HepG2 (cell line): ENCODE data around the gene KCTD5. TPM values are rescaled to one million over a fixed set of nuclear protein-coding genes. Genes with fewer than 3 reads are reported as not detected.

Source experiments
- ATAC-seq: fragments of 200-7000 bp; cut with Tn5 transposase; 3 replicates; pipeline ENCODE4 v1.9.1; 2020; ENCODE audit warnings: mild to moderate bottlenecking, moderate library complexity
- BruUV-seq: library from RNA; stranded (reverse); fragments of 400-500 nt; replicated peaks from 2 replicates; lab custom pipeline; 2021; lab: Mats Ljungman, UMichigan
- CTCF ChIA-PET: fragments of 300-600 bp; formaldehyde crosslinking; extraction: SDS; loops from one replicate; lab custom pipeline; 2021; ENCODE audit warnings: low total read pairs, inconsistent platforms, low intra/inter-chr PET ratio; lab: Yijun Ruan, JAX
- POLR2A ChIA-PET: fragments of 350-600 bp; sonication (Branson Sonifier 250); formaldehyde crosslinking; loops from one replicate; lab custom pipeline; 2020; ENCODE audit warnings: antibody characterized with exemption, inconsistent platforms; lab: Yijun Ruan, JAX
- DNase-seq: peaks from one replicate; pipeline ENCODE4 v3.0.0-alpha.2; 2015; ENCODE audit warnings: low spot score
- FAIRE-seq: peaks from 3 replicates; lab custom pipeline; 2011; peaks lifted over from hg19 to GRCh38; lab: Jason Lieb, UNC
- H2AFZ ChIP-seq: one replicate; pipeline ENCODE4 v1.6.1; 2011; ENCODE audit warnings: low read length, inconsistent platforms
- H3K27ac ChIP-seq: fragments of 300-600 bp; 3 replicates; pipeline ENCODE4 v1.8.0; 2011; ENCODE audit warnings: mixed run types, mild to moderate bottlenecking, mixed read lengths, low read length, inconsistent platforms; ENCODE audit not compliant: insufficient read depth; ENCODE audit errors: extremely low read length
- H3K27me3 ChIP-seq, 2 experiments: fragments of 200-600 bp in 1 of 2; 2 replicates in 1 of 2; 3 replicates in 1 of 2; pipeline versions ENCODE4 v1.6.0 to v1.8.0; 2011; ENCODE audit warnings: low read length in 2 of 2, mild to moderate bottlenecking in 2 of 2, moderate library complexity in 2 of 2, inconsistent platforms in 1 of 2; ENCODE audit not compliant: insufficient read depth in 2 of 2, control insufficient read depth in 1 of 2
- H3K36me3 ChIP-seq, 2 experiments: fragments of 200-600 bp in 1 of 2; replicated peaks in 1 of 2; 2 replicates in 1 of 2; 3 replicates in 1 of 2; pipeline versions ENCODE4 v1.5.1 to v1.8.0; 2011; ENCODE audit warnings: low read length in 2 of 2, inconsistent platforms in 1 of 2; ENCODE audit not compliant: insufficient read depth in 2 of 2, control insufficient read depth in 1 of 2
- H3K4me1 ChIP-seq: 2 replicates; pipeline ENCODE4 v1.5.1; 2012; ENCODE audit warnings: low read length, inconsistent platforms; ENCODE audit not compliant: insufficient read depth
- H3K4me2 ChIP-seq: 2 replicates; pipeline ENCODE4 v1.6.0; 2011; ENCODE audit warnings: low read depth, low read length, inconsistent platforms
- H3K4me3 ChIP-seq, 3 experiments: fragments of 200-600 bp in 1 of 3; sonication (generic), shearing (Covaris generic) in 1 of 3; replicated peaks in 1 of 3; 2 replicates each; pipeline ENCODE4 v1.5.1; 2011 to 2016; ENCODE audit warnings: low read length in 3 of 3, inconsistent platforms in 2 of 3, low read depth in 2 of 3, mild to moderate bottlenecking in 2 of 3, control low read depth in 1 of 3, mixed read lengths in 1 of 3; ENCODE audit not compliant: insufficient read depth in 1 of 3
- H3K79me2 ChIP-seq: one replicate; pipeline ENCODE4 v1.6.1; 2011; ENCODE audit warnings: low read length, inconsistent platforms; ENCODE audit not compliant: insufficient read depth
- H3K9ac ChIP-seq: 2 replicates; pipeline ENCODE4 v1.6.0; 2011; ENCODE audit warnings: mild to moderate bottlenecking, low read depth, low read length, inconsistent platforms; ENCODE audit not compliant: insufficient read depth
- H3K9me3 ChIP-seq: 2 replicates; pipeline ENCODE4 v1.5.1; 2012; ENCODE audit warnings: mild to moderate bottlenecking, low read length
- H4K20me1 ChIP-seq: 2 replicates; pipeline ENCODE4 v1.6.0; 2011; ENCODE audit warnings: inconsistent platforms, mild to moderate bottlenecking, low read length, moderate library complexity; ENCODE audit not compliant: insufficient read depth
- NFYB ChIP-seq: sonication (generic); formaldehyde crosslinking; IDR thresholded peaks from 2 replicates; pipeline ENCODE4 v1.4.0; 2020; ENCODE audit warnings: missing genetic modification reagents
- NRL ChIP-seq: sonication (generic); formaldehyde crosslinking; IDR thresholded peaks from 2 replicates; pipeline ENCODE4 v1.5.0; 2020; ENCODE audit warnings: missing genetic modification reagents, mild to moderate bottlenecking, moderate library complexity, borderline replicate concordance
- ZNF256 ChIP-seq: sonication (generic); formaldehyde crosslinking; conservative IDR thresholded peaks from 2 replicates; pipeline ENCODE4 v1.4.0; 2020; ENCODE audit warnings: missing genetic modification reagents
- ZNF260 ChIP-seq: sonication (generic); formaldehyde crosslinking; IDR thresholded peaks from 2 replicates; pipeline ENCODE4 v1.4.0; 2020; ENCODE audit warnings: missing genetic modification reagents, low read depth, mild to moderate bottlenecking, borderline replicate concordance
- WGBS: methylation state at CpG from one replicate; pipeline ENCODE4 v1.1.6; 2017; ENCODE audit warnings: low lambda C conversion rate; 5-methylcytosine and 5-hydroxymethylcytosine counted together
- in situ Hi-C: cut with HindIII; loops from 2 replicates; pipeline ENCODE4 v1.10.0; 2017; ENCODE audit warnings: low pct_unique_long_range_greater_than_20kb; ENCODE audit not compliant: extremely low pct_ligation_motif_present
- intact Hi-C: fragments of 100-400 bp; cut with micrococcal nuclease; formaldehyde crosslinking; loops from one replicate; pipeline ENCODE4 v1.10.0; 2022; ENCODE audit not compliant: unreplicated experiment
- polyA plus RNA-seq, 8 experiments: library from polyadenylated mRNA; depleted of rRNA in 3 of 8; stranded (reverse) in 7 of 8; unstranded in 1 of 8; fragments of >200 nt; fragmentation: Illumina TruSeq in 4 of 8; extraction: Trizol in 4 of 8; gene quantifications; 2 replicates each; pipeline versions ENCODE4 v1.2.1 to v1.2.3, GENCODE V29; 2011 to 2016; ENCODE audit warnings: low read depth in 4 of 8, missing spikeins in 1 of 8, mixed read lengths in 1 of 8; ENCODE audit not compliant: insufficient read depth in 1 of 8
- total RNA-seq, 5 experiments: library from RNA; depleted of rRNA; stranded (reverse); fragments of >200 nt; fragmentation: Illumina TruSeq; extraction: Trizol; gene quantifications; 2 replicates each; pipeline ENCODE4 v1.2.3, GENCODE V29; 2016; ENCODE audit warnings: low read depth in 1 of 5
- TF ChIP-seq, protein P1 (sequence below): sonication (generic); formaldehyde crosslinking; IDR thresholded peaks from 2 replicates; pipeline ENCODE4 v1.8.1; 2023; ENCODE audit warnings: missing genetic modification reagents, inconsistent platforms, borderline replicate concordance
- TF ChIP-seq, protein P2 (sequence below), 2 experiments: fragments of 450-650 bp in 1 of 2; sonication (generic) in 1 of 2; formaldehyde crosslinking; IDR thresholded peaks; 2 replicates each; pipeline versions ENCODE4 v1.5.0 to v1.8.0; 2020 to 2022; ENCODE audit warnings: mild to moderate bottlenecking in 1 of 2, missing genetic modification reagents in 1 of 2

Gene KCTD5
- total and polyA plus RNA-seq, 2 of the 13 experiments (the other 11 are each of a cell fraction or from before 2014, with no cell fraction given): 25.4 to 29.8 TPM

DNA sequence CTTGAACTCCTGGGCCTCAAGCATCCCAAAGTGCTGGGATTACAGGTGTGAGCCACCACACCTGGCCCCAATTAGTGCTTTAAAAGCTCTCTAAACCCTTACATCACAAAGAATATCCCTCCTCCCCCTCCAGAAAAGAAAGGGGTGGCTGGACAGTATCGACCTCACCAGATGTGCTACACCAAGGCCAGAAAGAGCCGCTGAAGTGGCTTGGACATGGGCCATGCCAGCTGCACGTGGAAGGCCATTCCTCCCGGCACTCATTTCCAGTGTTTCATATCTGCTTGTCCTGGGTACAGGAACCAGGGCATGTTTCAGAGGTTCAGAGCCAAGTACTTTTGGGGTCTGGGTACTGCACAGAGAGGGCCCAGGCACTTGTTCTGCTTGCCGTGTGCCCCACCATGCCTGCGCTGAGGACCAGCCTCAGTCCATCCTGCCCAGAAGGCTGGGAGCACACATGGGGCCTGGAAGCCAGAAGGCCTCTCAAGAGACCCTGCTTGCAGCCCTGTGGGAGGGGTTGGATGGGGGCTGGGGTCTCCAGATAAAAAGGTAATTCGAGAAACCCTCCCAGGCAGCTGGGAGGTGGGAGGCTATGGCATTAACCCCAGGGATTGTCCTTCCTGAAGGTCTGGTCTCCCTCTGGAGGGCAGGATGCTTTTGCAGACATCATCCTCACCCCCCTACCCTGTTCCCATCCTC lies 66.6 kb downstream of the KCTD5 start:
- ATAC-seq (no peak), FAIRE-seq (no peak), DNase-seq (no peak)
- H3K27me3 ChIP-seq: no peaks in the 10 kb centered on the region; a peak in 1 of 5 replicates
- no peak overlapping the region for H3K9ac ChIP-seq
- intact Hi-C loops (no loop called here), in situ Hi-C loops (no loop called here)
- WGBS: 100% methylated on average over 4 of the region's 7 CpGs
- CTCF ChIA-PET: no interaction called here
- no peak overlapping the region for H3K27ac ChIP-seq
- BruUV-seq: no TSS peak
- H3K4me1 ChIP-seq: peaks cover 13% of the 10 kb centered on the region
- H2AFZ ChIP-seq: no peak overlapping the region
- H3K79me2 ChIP-seq: peaks cover 23% of the 10 kb centered on the region
- H3K36me3 ChIP-seq: peaks cover 2 to 4% of the 10 kb centered on the region in 2 experiments; a peak in 2 of 5 replicates
- peaks cover 8% of the 10 kb centered on the region for H4K20me1 ChIP-seq
- H3K4me3 ChIP-seq: no peak overlapping the region
- TF ChIP-seq, protein P1, sequence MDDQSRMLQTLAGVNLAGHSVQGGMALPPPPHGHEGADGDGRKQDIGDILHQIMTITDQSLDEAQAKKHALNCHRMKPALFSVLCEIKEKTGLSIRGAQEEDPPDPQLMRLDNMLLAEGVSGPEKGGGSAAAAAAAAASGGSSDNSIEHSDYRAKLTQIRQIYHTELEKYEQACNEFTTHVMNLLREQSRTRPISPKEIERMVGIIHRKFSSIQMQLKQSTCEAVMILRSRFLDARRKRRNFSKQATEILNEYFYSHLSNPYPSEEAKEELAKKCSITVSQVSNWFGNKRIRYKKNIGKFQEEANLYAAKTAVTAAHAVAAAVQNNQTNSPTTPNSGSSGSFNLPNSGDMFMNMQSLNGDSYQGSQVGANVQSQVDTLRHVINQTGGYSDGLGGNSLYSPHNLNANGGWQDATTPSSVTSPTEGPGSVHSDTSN (CRISPR knock-in tag): no peak
- no peak for TF ChIP-seq NFYB (CRISPR knock-in tag)
- TF ChIP-seq NRL (CRISPR knock-in tag): no peak
- TF ChIP-seq, protein P2, sequence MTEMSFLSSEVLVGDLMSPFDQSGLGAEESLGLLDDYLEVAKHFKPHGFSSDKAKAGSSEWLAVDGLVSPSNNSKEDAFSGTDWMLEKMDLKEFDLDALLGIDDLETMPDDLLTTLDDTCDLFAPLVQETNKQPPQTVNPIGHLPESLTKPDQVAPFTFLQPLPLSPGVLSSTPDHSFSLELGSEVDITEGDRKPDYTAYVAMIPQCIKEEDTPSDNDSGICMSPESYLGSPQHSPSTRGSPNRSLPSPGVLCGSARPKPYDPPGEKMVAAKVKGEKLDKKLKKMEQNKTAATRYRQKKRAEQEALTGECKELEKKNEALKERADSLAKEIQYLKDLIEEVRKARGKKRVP (CRISPR knock-in tag; IDR thresholded peaks at IDR 0.05): no peak
- TF ChIP-seq ZNF256 (CRISPR knock-in tag): no peak
- no peak for TF ChIP-seq ZNF260 (CRISPR knock-in tag)
- POLR2A ChIA-PET: no interaction called here
- no peak overlapping the region for H3K4me2 ChIP-seq
- H3K9me3 ChIP-seq: no peaks in the 10 kb centered on the region
